Ovary (tissue), 3 donors: ENCODE results near the gene SRM.

Source experiments
- POLR2A ChIP-seq: fragments of 450-650 bp; IDR thresholded peaks from one replicate; pipeline ENCODE4 v1.6.1; 2017; ENCODE audit warnings: antibody characterized with exemption, mild to moderate bottlenecking, moderate library complexity
- TF ChIP-seq, protein P1 (sequence below), 3 donors: fragments of 450-650 bp in 2 of 3; fragments of 200-600 bp in 1 of 3; IDR thresholded peaks; one replicate each; pipeline versions ENCODE4 v1.5.1 to v1.8.0; 2016 to 2022; ENCODE audit warnings: antibody characterized with exemption in 3 of 3, mild to moderate bottlenecking in 1 of 3
- donor health status: DM: no; HTN: no; CAD: no.

- TF ChIP-seq, protein P1, sequence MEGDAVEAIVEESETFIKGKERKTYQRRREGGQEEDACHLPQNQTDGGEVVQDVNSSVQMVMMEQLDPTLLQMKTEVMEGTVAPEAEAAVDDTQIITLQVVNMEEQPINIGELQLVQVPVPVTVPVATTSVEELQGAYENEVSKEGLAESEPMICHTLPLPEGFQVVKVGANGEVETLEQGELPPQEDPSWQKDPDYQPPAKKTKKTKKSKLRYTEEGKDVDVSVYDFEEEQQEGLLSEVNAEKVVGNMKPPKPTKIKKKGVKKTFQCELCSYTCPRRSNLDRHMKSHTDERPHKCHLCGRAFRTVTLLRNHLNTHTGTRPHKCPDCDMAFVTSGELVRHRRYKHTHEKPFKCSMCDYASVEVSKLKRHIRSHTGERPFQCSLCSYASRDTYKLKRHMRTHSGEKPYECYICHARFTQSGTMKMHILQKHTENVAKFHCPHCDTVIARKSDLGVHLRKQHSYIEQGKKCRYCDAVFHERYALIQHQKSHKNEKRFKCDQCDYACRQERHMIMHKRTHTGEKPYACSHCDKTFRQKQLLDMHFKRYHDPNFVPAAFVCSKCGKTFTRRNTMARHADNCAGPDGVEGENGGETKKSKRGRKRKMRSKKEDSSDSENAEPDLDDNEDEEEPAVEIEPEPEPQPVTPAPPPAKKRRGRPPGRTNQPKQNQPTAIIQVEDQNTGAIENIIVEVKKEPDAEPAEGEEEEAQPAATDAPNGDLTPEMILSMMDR (IDR thresholded peaks at IDR 0.05): no peak
- no peak for TF ChIP-seq POLR2A
Measured at GRCh38 chr1:11053758-11054137, 6.1 kb downstream of the SRM start.
